Testis (tissue), 3 donors: Measurements from ENCODE around the gene PTPN5. TPM values are rescaled to one million over a fixed set of nuclear protein-coding genes. Genes with fewer than 3 reads are reported as not detected.

Experiments used
- DNase-seq: peaks from one replicate; pipeline ENCODE4 v3.0.0-alpha.2; 2019
- H3K27ac ChIP-seq, 2 donors: fragments of 200-600 bp; sonication (generic); one replicate each; pipeline ENCODE4 v1.5.1; 2019
- H3K27me3 ChIP-seq: fragments of 200-600 bp; sonication (generic); one replicate; pipeline ENCODE4 v1.5.1; 2019
- H3K36me3 ChIP-seq: fragments of 200-600 bp; sonication (generic); one replicate; pipeline ENCODE4 v1.5.1; 2017; ENCODE audit warnings: low read depth; ENCODE audit errors: missing control alignments
- H3K4me1 ChIP-seq: fragments of 200-600 bp; sonication (generic); one replicate; pipeline ENCODE4 v1.5.1; 2019
- H3K4me3 ChIP-seq, 2 donors: fragments of 200-600 bp; sonication (generic); one replicate each; pipeline ENCODE4 v1.5.1; 2017 to 2019
- H3K9me3 ChIP-seq: fragments of 200-600 bp; sonication (generic); one replicate; pipeline ENCODE4 v1.5.1; 2017
- CTCF ChIP-seq, 3 experiments: fragments of 450-650 bp in 2 of 3; fragments of 200-600 bp in 1 of 3; sonication (generic) in 1 of 3; IDR thresholded peaks; one replicate each; pipeline ENCODE4 v1.5.1; 2016 to 2019; ENCODE audit warnings: antibody characterized with exemption in 3 of 3, mild to moderate bottlenecking in 2 of 3, moderate library complexity in 1 of 3
- POLR2A ChIP-seq: fragments of 450-650 bp; IDR thresholded peaks from one replicate; pipeline ENCODE4 v1.6.1; 2017; ENCODE audit warnings: antibody characterized with exemption, mild to moderate bottlenecking, moderate library complexity
- WGBS, 2 donors: methylation state at CpG; one replicate each; pipeline ENCODE4 v1.1.5; 2018; 5-methylcytosine and 5-hydroxymethylcytosine counted together
- intact Hi-C: fragments of 100-400 bp; cut with DNase I; formaldehyde crosslinking; loops from one replicate; pipeline ENCODE4 v1.15.1; 2023; ENCODE audit warnings: low total_unique reads
- polyA plus RNA-seq: library from polyadenylated mRNA; stranded (reverse); fragments of 350-450 nt; fragmentation: Illumina TruSeq; extraction: RNeasy Lipid Tissue Mini Kit (QIAGEN cat#74804); gene quantifications from one replicate; pipeline ENCODE4 v1.2.3, GENCODE V29; 2014; ENCODE audit warnings: low read depth, low replicate concordance; ENCODE audit not compliant: insufficient read depth
- total RNA-seq, 2 donors: library from RNA; depleted of rRNA; stranded (reverse); fragments of >200 nt; gene quantifications; one replicate each; pipeline ENCODE4 v1.2.3, GENCODE V29; 2016

Gene PTPN5
- total and polyA plus RNA-seq, 3 donors from 2014 or later = 4.4 to 10.2 (median 7.8) TPM

DNA sequence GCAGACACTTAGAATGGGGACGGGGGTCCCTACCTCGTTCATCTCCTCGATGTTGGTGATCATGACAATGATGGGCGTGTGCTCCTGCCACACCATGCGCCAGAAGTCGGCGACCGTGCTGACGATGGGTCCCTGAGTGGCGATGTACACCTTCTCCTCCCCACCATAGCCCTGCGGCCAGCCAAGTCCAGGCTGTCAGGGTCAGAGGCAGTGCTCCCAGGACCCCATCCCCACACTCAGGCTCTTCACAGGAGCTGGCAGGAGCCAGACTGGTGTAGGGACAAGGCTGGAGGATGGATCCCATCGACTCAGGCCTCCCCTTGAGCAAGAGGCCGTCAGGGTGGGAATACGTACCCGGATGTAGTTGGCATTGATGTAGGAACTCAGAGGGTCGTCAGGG lies 58.4 kb downstream of the PTPN5 start:
- DNase-seq = no peak
- H3K36me3 ChIP-seq = no peaks in the 10 kb centered on the region
- 86 to 90% methylated on average over 15 to 16 of the region's 16 CpGs for WGBS, 2 donors
- TF ChIP-seq POLR2A = no peak
- TF ChIP-seq CTCF (IDR thresholded peaks at IDR 0.05) = no peak
- no peaks in the 10 kb centered on the region for H3K9me3 ChIP-seq
- no peaks in the 10 kb centered on the region for H3K4me1 ChIP-seq
- no peak overlapping the region for H3K4me3 ChIP-seq
- H3K27ac ChIP-seq = no peak overlapping the region
- intact Hi-C loops = no loop called here
- no peaks in the 10 kb centered on the region for H3K27me3 ChIP-seq

GRCh38 chr11:18731949-18732821 lies 59.4 kb downstream of the PTPN5 start:
- H3K4me3 ChIP-seq = no peak overlapping the region
- H3K27me3 ChIP-seq = no peaks in the 10 kb centered on the region
- no peaks in the 10 kb centered on the region for H3K9me3 ChIP-seq
- no peaks in the 10 kb centered on the region for H3K4me1 ChIP-seq
- TF ChIP-seq CTCF (IDR thresholded peaks at IDR 0.05) = peak; percentile 84 to 97 (median 91)
- no peak for TF ChIP-seq POLR2A
- intact Hi-C loops = no loop called here
- peak; percentile 78 for DNase-seq
- no peaks in the 10 kb centered on the region for H3K36me3 ChIP-seq
- WGBS, 2 donors = 71 to 80% methylated on average over 11 of the region's 11 CpGs
- H3K27ac ChIP-seq = no peak overlapping the region

- WGBS, 2 donors = 75 to 94% methylated on average over 2 of the region's 2 CpGs
- TF ChIP-seq POLR2A (no peak), CTCF (IDR thresholded peaks at IDR 0.05) (no peak)
- no peaks in the 10 kb centered on the region for H3K9me3 ChIP-seq
- no peak for DNase-seq
- no peaks in the 10 kb centered on the region for H3K4me1 ChIP-seq
- intact Hi-C loops = no loop called here
- H3K27ac ChIP-seq = no peak overlapping the region
- H3K27me3 ChIP-seq = no peaks in the 10 kb centered on the region
- H3K36me3 ChIP-seq = no peaks in the 10 kb centered on the region
- no peak overlapping the region for H3K4me3 ChIP-seq
Measured at GRCh38 chr11:18731441-18731840, 60.2 kb downstream of the PTPN5 start.

DNA sequence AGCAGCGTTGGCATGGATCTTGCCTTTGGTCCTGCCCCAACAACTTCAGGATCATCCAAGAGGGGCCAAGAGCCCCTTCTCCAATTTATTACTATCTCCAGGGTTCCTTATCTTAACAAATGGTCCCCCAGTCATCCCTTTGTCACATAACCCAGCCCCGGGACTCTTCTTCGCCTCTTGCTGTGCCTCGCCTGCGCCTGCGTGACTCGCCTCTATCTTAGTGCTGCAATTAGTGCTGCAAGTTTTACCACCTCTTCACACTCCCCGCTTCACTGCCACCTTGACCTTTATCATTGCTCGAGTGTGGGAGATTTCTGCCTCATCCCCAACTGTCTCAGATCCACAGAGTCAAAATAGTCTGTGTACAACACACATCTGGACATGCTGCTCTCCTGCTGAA lies 61.6 kb downstream of the PTPN5 start:
- H3K27me3 ChIP-seq = no peaks in the 10 kb centered on the region
- intact Hi-C loops = no loop called here
- no peak for DNase-seq
- H3K4me3 ChIP-seq = no peak overlapping the region
- no peaks in the 10 kb centered on the region for H3K9me3 ChIP-seq
- 84 to 87% methylated on average over 9 of the region's 9 CpGs for WGBS, 2 donors
- no peaks in the 10 kb centered on the region for H3K36me3 ChIP-seq
- H3K27ac ChIP-seq = no peak overlapping the region
- H3K4me1 ChIP-seq = no peaks in the 10 kb centered on the region
- TF ChIP-seq CTCF (IDR thresholded peaks at IDR 0.05) = no peak
- no peak for TF ChIP-seq POLR2A

DNA sequence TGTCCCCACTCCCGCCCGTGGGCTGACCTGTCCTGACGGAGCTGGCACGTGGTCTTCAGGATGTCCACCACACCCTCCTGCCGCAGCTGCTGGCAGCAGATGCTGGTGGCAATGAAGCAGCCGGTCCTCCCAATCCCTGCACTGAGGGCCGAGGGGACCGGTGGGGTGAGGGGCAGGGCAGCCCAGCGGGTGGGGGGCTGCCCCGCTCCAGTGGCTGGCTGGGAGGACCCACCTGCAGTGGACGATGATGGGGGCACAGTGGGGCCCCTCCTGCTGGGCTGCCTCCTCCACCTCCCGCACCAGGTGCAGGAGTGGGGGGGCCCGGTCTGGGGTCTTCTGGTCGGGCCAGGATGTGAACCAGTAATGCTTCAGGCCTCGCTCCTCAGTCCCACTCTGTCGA lies 62.2 kb downstream of the PTPN5 start:
- intact Hi-C loops = no loop called here
- H3K27me3 ChIP-seq = no peaks in the 10 kb centered on the region
- no peak for DNase-seq
- no peaks in the 10 kb centered on the region for H3K36me3 ChIP-seq
- no peaks in the 10 kb centered on the region for H3K9me3 ChIP-seq
- H3K4me3 ChIP-seq = no peak overlapping the region
- WGBS, 2 donors = 83 to 86% methylated on average over 5 to 8 of the region's 16 CpGs
- no peak for TF ChIP-seq POLR2A
- no peaks in the 10 kb centered on the region for H3K4me1 ChIP-seq
- H3K27ac ChIP-seq = no peak overlapping the region
